Measurements from ENCODE around the gene FIGNL2. TPM values are rescaled to one million over a fixed set of nuclear protein-coding genes. Genes with fewer than 3 reads are reported as not detected.

Gene FIGNL2
- total and polyA plus RNA-seq, 8 donors, result under 0.01 to 1.4 (median 0.12) TPM; not detected in 3

- TF ChIP-seq CTCF (IDR thresholded peaks at IDR 0.05) (no peak), EP300 (IDR thresholded peaks at IDR 0.05) (no peak), POLR2A (IDR thresholded peaks at IDR 0.05) (no peak), POLR2AphosphoS5 (IDR thresholded peaks at IDR 0.05) (no peak)
- Histone ChIP-seq H3K27me3 (peaks cover 0 to 43% (median 5%) of the 10 kb centered on the region in 3 donors), H3K4me3 (peak overlapping the region; percentile 52 to 65 (median 60)), H3K27ac (peak overlapping the region in 4 of 5 donors; percentile 13 to 88 (median 74)), H3K4me1 (peaks cover 7 to 24% (median 13%) of the 10 kb centered on the region in 4 donors), H3K9me3 (no peaks in the 10 kb centered on the region), H3K36me3 (no peaks in the 10 kb centered on the region)
- intact Hi-C loops (cut with DNase I; ENCODE audit: low total_unique reads), result no loop called here
- 12 to 19% (median 13%) methylated on average over 15 to 34 of the region's 34 CpGs for WGBS, 5 donors
- DNase-seq, result no peak
These were observed 34.6 kb downstream of the FIGNL2 start for GRCh38 chr12:51813931-51814310.

DNA sequence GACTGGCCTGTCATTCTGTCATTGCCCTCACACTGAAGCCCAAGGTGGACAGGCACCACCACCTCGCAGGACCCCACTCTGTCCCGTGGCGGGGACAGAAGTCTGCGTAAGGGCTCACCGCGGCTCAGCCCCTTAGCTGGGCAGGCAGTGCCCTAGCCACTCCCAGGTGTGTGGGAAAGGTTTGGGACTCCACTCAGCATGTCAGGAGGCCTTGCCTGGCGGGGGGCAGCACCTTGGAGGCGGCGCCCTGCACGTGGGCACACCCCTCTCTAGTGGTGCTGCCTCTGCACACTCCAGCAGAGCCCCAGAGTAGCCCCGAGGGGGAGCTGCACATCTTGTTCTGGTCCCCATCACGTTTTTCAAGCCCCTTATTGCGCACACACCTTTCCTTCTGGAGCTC is 35.6 kb downstream of the FIGNL2 start:
- peaks cover 0 to 32% (median 5%) of the 10 kb centered on the region in 3 donors for H3K27me3 ChIP-seq
- 80 to 86% (median 82%) methylated on average over 11 to 13 of the region's 13 CpGs for WGBS, 5 donors
- no peak for DNase-seq
- no peak overlapping the region for H3K4me3 ChIP-seq
- H3K27ac ChIP-seq, result no peak overlapping the region
- TF ChIP-seq EP300 (IDR thresholded peaks at IDR 0.05), result no peak
- TF ChIP-seq POLR2AphosphoS5 (IDR thresholded peaks at IDR 0.05), result no peak
- no peak for TF ChIP-seq POLR2A (IDR thresholded peaks at IDR 0.05)
- no peak for TF ChIP-seq CTCF (IDR thresholded peaks at IDR 0.05)
- H3K9me3 ChIP-seq, result no peaks in the 10 kb centered on the region
- no peaks in the 10 kb centered on the region for H3K36me3 ChIP-seq
- H3K4me1 ChIP-seq, result peaks cover 7 to 18% (median 13%) of the 10 kb centered on the region in 4 donors
- intact Hi-C loops (cut with DNase I; ENCODE audit: low total_unique reads), result no loop called here

DNA sequence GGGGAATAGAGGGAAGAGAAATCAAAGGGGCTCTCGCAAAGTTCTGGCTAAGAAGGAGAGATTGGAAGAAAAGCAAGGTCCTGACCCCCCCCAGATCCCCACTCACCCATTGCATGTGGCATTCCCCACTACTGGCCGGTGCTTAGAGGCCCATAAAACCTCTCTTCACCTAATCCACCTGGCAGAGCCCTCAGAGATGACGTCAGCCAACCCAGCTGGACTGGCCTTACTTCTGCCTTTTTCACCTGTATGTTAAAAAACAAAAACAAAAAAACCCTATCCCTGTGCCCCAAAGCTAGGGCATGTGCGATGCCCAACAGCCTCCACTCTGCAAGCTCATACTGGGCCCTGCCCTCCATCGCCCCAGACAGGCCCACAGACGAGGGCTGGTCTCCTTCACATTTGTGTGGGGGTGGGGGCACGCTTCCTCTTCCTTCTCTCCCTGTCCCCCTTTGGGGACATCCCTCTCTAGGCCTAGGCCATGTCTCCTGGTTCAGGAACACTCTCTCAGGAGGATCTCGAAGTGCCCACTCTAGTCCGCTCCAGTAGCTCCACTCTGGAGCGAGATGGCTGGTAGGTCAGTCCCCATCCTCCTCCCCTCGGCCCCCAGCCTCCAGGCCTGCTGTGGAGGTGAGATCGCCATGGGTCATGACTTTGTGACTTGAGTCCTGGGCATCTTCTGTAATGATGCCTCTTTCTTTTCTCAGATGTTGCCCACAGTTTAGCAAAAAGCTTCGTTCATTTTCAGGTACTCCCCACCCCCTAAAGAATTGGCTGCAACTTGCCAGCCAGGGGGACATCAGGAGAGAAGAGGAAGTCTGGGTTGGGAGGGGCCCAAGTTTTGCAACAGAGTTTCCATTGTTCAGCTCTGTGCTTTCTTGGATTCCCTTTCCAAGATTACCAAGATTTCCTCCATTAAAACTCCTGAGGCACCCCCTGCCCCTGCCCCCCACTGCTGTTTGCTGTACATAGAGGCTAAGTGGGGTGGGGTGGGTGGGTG is 37.0 kb downstream of the FIGNL2 start:
- TF ChIP-seq POLR2A (IDR thresholded peaks at IDR 0.05) (no peak), POLR2AphosphoS5 (IDR thresholded peaks at IDR 0.05) (no peak), EP300 (IDR thresholded peaks at IDR 0.05) (no peak), CTCF (IDR thresholded peaks at IDR 0.05) (no peak)
- Histone ChIP-seq H3K27ac (no peak overlapping the region), H3K4me1 (peaks cover 7 to 18% (median 13%) of the 10 kb centered on the region in 4 donors), H3K36me3 (no peaks in the 10 kb centered on the region), H3K9me3 (no peaks in the 10 kb centered on the region), H3K27me3 (peaks cover 0 to 20% (median 5%) of the 10 kb centered on the region in 3 donors), H3K4me3 (no peak overlapping the region)
- intact Hi-C loops (cut with DNase I; ENCODE audit: low total_unique reads), result no loop called here
- DNase-seq, result no peak
- 68 to 78% (median 74%) methylated on average over 13 of the region's 13 CpGs for WGBS, 5 donors

DNA sequence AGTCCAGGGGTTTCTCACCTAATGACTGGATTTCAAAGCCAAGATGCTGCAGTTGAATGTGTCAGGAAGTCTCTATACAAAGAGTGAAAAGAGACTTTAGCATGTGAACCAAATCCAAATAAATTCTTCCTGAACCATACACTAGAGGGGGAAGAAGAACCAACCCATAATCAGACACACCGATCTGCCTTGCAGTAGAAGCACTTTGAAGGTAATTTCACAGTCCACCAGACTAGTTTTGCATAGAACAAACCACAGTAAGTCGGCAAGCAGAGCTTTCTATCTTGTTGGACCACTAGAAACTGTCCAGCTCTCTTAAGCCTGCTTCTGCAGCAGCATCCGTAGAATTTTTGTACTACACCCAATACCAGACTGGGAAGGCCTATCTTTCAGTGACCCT is 39.3 kb downstream of the FIGNL2 start:
- H3K36me3 ChIP-seq, result no peaks in the 10 kb centered on the region
- no peak overlapping the region for H3K27ac ChIP-seq
- H3K27me3 ChIP-seq, result no peaks in the 10 kb centered on the region
- WGBS, 5 donors, result 66 to 77% (median 69%) methylated on average over 3 of the region's 3 CpGs
- no peak overlapping the region for H3K4me3 ChIP-seq
- TF ChIP-seq EP300 (IDR thresholded peaks at IDR 0.05) (no peak), CTCF (IDR thresholded peaks at IDR 0.05) (no peak), POLR2A (IDR thresholded peaks at IDR 0.05) (no peak), POLR2AphosphoS5 (IDR thresholded peaks at IDR 0.05) (no peak)
- H3K9me3 ChIP-seq, result no peaks in the 10 kb centered on the region
- DNase-seq, result no peak
- intact Hi-C loops (cut with DNase I; ENCODE audit: low total_unique reads), result no loop called here
- H3K4me1 ChIP-seq, result peaks cover 0 to 5% (median 2%) of the 10 kb centered on the region in 4 donors
